BE2C (cell line): ENCODE measurements around the gene ANKHD1.
A peak's percentile ranks its signal among the peaks of the same experiment; 100 is the strongest.

Experiments used
- DNase-seq: peaks from one replicate; pipeline ENCODE4 v3.0.0-alpha.2; 2020
- H3K27me3 ChIP-seq: fragments of 250-450 bp; sonication (Bioruptor Pico); 2 replicates; pipeline ENCODE4 v1.5.1; 2020; ENCODE audit warnings: mild to moderate bottlenecking
- H3K36me3 ChIP-seq: fragments of 250-450 bp; sonication (Bioruptor Pico); 2 replicates; pipeline ENCODE4 v1.5.1; 2020; ENCODE audit warnings: mild to moderate bottlenecking
- H3K4me1 ChIP-seq: fragments of 250-450 bp; sonication (Bioruptor Pico); 2 replicates; pipeline ENCODE4 v1.5.1; 2020
- H3K4me3 ChIP-seq: 2 replicates; pipeline ENCODE4 v1.5.1; 2011; ENCODE audit warnings: low read depth, low read length
- H3K9me3 ChIP-seq: fragments of 250-450 bp; sonication (Bioruptor Pico); 2 replicates; pipeline ENCODE4 v1.5.1; 2020
- CTCF ChIP-seq: IDR thresholded peaks from 2 replicates; pipeline ENCODE4 v1.5.1; 2012; ENCODE audit warnings: mild to moderate bottlenecking, low read depth, low read length

The ANKHD1 gene

DNA sequence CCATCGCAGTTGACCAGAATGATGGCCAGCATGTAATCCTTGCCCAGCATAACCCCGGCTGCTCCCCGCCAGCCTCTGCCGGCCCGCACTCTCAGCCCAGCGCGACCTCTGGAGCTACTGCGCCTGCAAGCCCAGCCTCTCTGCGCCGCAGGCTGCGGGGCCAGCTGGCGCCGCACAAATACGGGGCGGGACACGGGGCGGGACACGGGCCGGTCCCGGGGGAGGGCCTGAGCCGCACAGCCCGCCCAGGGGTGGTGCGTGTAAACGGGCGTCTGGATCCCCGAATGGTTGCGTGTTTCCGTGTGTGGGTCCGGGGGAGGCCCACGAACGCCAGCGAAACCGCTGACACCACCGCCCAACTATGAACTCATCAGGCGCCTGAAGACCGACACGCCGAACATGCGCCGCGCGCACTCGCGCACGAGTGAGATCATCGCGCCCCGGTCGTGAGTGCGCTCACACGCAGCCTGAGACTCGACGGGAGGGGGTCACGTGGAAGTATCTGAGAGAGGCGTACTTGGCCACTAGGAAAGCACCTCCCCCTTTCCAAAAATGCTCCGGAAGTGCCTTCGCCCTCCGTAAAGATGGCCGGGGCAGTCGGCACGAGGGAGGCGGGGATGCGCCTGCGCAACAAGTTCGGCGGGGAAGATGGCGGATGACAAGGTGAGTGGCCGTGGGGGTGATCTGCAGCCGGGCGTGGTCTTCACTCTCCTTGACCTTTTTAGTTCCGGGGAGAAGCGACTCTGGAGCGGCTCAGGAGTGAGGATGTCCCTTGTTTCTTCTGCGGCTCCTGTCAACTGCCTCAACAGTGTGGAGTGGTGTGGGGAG lies 162.8 kb downstream of the ANKHD1 start, which contains the start of the genes APBB3 and SLC35A4:
TSS of gene APBB3 (minus strand) at position 403 of the 828 bp plus-strand sequence. CDS start at position 50, 353 bp downstream.
TSS of gene SLC35A4 (plus strand) at position 633 of the 828 bp plus-strand sequence. CDS start 2,342 bp downstream, outside the sequence.
- TF ChIP-seq CTCF: no peak
- Histone ChIP-seq H3K4me3 (peak within 1 kb of the TSS; percentile 91), H3K9me3 (no peaks in the 10 kb centered on the region), H3K27me3 (no peaks in the 10 kb centered on the region), H3K36me3 (peaks cover 17% of the 10 kb centered on the region), H3K4me1 (0 out of 2 replicates have a peak, but pooled peaks cover 4% of the 10 kb centered on the region)
- peak; percentile 96 for DNase-seq

DNA sequence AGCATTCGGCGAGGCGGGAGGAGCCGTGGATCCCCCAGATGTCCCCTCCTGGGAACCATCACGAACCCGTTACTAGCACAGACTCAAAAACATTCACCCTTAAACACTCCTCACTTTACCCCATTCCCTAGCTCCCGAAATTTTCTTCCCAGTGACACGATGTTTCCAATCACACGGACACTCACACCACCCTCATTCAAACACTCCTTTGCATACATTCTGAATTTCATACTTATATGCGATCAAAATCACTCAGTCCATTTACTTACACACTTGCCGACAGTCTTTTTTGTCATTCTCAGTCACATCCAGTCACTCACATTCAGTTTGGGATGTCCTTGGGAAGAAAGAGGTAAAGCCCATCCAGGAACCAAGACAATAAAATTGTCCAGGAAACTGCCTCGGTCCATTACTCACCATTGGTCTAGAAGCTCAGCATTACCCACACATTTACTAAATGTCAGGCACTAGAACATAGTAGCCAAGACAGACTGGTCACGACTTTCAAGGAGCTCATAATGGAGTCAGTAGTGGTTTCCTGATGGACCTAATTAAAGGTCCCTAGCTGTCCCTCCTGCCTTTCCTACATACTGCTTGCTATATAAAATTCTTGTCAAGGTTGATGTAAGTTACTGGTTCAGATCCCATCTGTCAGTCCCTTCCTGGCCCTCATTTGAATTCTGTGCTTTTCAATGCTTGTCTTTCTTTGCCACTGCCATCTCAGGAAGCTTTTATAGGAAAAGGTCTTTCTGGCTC lies 163.6 kb downstream of the ANKHD1 start:
- Histone ChIP-seq H3K4me3 (peak overlapping the region; percentile 91), H3K27me3 (no peaks in the 10 kb centered on the region), H3K4me1 (0 out of 2 replicates have a peak, but pooled peaks cover 4% of the 10 kb centered on the region), H3K9me3 (no peaks in the 10 kb centered on the region), H3K36me3 (peaks cover 17% of the 10 kb centered on the region)
- DNase-seq: no peak
- no peak for TF ChIP-seq CTCF

DNA sequence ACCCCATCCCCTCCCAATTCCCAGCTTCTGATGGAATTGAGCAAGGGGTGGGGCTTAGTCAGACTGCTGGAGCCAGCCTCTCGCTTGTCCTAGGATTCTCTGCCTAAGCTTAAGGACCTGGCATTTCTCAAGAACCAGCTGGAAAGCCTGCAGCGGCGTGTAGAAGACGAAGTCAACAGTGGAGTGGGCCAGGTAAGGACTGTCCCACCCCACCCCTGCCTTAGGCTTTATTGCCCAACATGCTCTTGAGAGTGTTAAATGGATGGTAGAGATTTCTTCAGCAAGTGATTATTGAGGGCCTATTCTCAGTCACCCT lies 164.1 kb downstream of the ANKHD1 start:
- H3K4me1 ChIP-seq: 0 out of 2 replicates have a peak, but pooled peaks cover 4% of the 10 kb centered on the region
- H3K36me3 ChIP-seq: peaks cover 17% of the 10 kb centered on the region
- no peak for DNase-seq
- no peaks in the 10 kb centered on the region for H3K9me3 ChIP-seq
- H3K4me3 ChIP-seq: peak overlapping the region; percentile 91
- no peaks in the 10 kb centered on the region for H3K27me3 ChIP-seq
- TF ChIP-seq CTCF: no peak

GRCh38 chr5:140566665-140567064 lies 165.0 kb downstream of the ANKHD1 start:
- TF ChIP-seq CTCF: no peak
- Histone ChIP-seq H3K4me1 (0 out of 2 replicates have a peak, but pooled peaks cover 4% of the 10 kb centered on the region), H3K36me3 (peaks cover 17% of the 10 kb centered on the region), H3K27me3 (no peaks in the 10 kb centered on the region), H3K4me3 (no peak overlapping the region), H3K9me3 (no peaks in the 10 kb centered on the region)
- DNase-seq: no peak

GRCh38 chr5:140567136-140567818 lies 165.6 kb downstream of the ANKHD1 start:
- Histone ChIP-seq H3K9me3 (no peaks in the 10 kb centered on the region), H3K36me3 (peaks cover 17% of the 10 kb centered on the region), H3K27me3 (no peaks in the 10 kb centered on the region), H3K4me1 (0 out of 2 replicates have a peak, but pooled peaks cover 4% of the 10 kb centered on the region), H3K4me3 (no peak overlapping the region)
- DNase-seq: no peak
- TF ChIP-seq CTCF: no peak
